ENCODE data around the gene LPAR6.
"Not testable (repeated sequence)": the region's sequence is repeated elsewhere in the genome, so short reads cannot be mapped to it uniquely, and the experiment has no call there.

Gene LPAR6, protein sequence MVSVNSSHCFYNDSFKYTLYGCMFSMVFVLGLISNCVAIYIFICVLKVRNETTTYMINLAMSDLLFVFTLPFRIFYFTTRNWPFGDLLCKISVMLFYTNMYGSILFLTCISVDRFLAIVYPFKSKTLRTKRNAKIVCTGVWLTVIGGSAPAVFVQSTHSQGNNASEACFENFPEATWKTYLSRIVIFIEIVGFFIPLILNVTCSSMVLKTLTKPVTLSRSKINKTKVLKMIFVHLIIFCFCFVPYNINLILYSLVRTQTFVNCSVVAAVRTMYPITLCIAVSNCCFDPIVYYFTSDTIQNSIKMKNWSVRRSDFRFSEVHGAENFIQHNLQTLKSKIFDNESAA

DNA sequence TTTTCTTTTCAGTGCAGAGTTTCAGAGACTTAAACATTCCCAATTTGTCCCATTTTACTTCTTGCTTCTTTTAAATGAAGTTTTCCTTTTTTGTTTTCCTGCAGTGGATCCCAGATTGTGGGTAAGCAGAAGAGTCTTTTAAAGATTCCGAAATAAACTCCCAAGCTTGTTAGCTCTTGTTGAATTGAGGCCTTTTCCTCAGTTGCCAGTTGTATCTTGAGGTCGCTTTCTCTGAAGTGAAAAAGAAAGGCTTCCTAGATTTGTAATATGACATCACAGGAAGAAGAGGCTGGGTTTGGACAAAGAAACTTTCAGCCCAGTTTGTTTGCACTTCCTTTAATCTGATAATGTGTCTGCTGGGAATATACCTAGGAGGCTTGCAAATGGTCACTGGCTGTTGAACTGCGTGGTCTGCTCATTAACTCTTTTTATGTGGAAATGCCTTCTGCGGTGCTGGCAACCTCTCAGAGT, at the start of gene LPAR6:
Gene LPAR6 (minus strand): TSS at position 233 of the 471 bp plus-strand sequence. CDS start 690 bp downstream, outside the sequence.
- DNase-seq (ENCODE audit: low read depth in 2 of 3, low spot score in 1 of 3) = peak in 1 of 3 donors; percentile 12

DNA sequence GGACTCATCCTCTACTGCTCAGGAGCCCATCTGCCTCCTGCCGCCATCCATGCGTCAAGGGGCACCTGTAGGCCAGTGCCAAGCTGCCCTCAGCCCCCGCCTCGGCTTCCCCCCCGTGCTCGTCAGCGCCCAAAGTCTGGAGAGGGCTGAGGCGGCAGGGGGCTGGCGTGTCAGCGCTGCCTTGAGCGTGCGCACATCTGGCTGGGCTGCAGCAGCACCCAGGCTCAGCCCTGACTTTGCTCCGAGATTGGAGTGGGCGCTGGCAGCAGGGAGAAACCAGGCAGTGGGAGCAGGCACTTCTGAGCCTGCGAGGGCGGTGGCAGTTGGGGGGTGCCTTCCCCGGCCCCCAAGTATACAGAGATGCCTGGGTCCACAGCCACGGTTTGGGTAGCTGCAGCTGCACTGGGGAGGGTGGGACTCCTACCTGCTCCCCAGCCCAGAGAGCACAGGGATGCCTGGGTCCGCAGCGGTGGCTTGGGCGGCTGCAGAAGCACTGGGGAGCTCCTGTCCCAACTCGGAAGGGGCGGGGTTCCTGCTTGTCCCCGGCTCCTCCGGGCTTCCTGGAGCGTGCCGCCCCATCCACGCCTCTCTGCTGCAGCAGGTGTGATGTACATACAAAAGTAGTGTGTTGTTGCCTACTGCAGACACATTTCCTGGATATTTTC, 44.8 kb upstream of the LPAR6 start:
- no peak for DNase-seq (ENCODE audit: low read depth in 2 of 3, low spot score in 1 of 3)

DNA sequence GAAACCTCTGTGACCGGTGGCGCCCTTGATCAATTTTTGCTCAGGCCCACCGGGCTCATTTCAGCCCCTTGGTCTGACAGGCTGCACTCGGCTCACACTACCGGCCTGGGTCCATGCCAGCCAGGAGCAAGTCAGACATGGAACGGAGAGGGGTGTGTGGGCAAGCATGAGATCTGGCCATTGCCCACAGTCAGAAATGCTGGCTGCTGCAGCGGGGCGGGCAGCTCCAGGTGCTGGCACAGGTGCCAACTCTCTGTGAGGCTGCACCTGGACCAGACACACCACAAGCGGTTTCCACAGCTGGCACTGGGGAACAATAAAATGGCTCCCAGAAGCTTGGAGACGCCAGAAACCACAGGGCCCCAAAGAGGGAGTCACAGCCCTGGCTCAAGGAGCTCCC, 43.6 kb upstream of the LPAR6 start:
- DNase-seq (ENCODE audit: low read depth in 2 of 3, low spot score in 1 of 3) = no peak

DNA sequence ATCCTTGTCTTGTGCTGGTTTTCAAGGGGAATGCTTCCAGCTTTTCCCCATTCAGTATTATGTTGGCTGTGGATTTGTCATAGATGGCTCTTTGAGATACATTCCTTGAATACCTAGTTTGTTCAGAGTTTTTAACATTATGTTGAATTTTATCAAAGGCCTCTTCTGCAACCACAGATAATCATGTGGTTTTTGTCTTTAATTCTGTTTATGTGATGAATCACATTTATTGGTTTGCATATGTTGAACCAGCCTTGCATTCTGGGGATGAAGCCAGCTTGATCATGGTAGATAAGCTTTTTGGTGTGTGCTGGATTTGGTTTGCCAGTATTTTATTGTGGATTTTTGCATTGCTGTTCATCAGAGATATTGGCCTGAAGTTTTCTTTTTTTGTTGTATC, 38.3 kb upstream of the LPAR6 start:
- DNase-seq (ENCODE audit: low read depth in 2 of 3, low spot score in 1 of 3) = not testable (repeated sequence)

DNA sequence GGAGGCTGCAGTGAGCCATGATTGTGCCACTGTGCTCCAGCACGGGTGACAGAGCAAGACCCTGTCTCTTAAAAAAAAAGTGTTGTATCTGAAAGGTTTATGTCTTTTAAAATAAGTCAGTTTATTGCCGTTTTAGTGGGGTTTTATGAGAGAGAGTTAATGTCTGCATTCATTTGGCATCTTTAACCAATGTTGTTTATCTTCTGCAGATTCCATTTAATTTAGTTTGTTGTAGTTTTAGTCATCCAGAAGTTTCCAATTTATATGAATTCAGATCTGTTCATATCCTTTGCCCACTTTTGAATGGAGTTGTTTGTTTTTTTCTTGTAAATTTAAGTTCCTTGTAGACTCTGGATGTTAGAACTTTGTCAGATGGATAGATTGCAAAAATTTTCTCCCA, 36.7 kb upstream of the LPAR6 start:
- no peak for DNase-seq (ENCODE audit: low read depth in 2 of 3, low spot score in 1 of 3)

DNA sequence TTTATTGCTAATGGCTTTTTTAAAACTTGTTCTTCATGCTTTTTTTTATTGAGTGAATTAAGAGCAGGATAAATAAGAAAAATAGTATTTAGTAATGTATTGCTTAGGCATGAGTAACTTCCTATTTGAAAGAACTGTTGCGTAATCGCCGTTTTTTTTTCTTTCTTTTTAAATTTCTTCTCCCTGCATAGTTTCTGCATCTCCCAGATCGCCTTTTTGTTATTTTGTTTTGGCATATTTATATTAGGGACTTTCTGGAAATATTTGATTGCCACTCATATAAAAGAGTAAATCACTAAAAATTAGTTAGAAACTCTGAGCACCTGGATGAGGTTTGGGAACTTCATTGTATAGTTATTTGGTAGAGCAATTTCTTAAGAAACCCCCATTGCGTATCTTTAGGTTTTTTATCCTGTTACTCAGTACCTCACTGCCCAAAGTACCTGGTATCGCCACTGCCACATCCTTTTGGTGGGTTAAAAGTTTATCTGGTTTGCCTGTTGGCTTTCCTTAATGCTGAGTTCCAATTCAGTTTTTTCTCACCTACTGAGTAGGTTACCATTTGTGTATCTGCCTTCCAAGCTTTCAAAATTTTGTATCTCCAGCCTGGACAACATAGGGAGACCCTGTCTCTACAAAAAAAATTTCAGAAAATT, 36.2 kb upstream of the LPAR6 start:
- DNase-seq (ENCODE audit: low read depth in 2 of 3, low spot score in 1 of 3) = no peak

DNA sequence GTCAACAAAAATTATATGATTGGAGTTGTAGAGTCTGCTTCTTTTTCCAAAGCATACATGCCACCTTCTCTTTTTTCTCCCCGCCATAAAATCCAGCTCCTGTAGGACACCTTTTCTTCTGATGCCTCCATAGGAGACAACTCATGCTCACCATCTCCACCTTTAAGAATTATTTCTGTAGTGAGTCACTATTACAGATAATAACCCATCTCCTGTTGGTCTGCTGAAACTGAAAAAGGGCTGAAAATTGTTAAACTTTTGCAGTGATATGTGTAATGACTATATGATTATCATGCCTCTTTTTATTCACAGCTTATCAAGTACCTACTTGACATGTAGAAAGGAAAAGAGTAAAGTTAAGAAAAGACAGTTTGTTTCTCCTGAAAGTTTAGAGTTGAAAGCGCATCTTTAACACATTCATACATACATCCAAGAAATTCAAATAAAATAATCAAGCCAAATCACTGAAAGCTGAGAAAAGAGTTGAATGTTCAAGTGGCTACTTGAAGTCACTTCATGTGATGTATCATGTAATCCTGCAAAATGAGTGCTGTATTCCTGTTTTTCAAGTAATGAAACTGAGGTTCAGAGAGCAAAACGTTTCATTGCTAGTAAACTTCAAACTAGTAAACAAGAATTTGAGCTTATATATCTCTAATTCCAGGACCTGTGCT, 35.5 kb upstream of the LPAR6 start:
- no peak for DNase-seq (ENCODE audit: low read depth in 2 of 3, low spot score in 1 of 3)

DNA sequence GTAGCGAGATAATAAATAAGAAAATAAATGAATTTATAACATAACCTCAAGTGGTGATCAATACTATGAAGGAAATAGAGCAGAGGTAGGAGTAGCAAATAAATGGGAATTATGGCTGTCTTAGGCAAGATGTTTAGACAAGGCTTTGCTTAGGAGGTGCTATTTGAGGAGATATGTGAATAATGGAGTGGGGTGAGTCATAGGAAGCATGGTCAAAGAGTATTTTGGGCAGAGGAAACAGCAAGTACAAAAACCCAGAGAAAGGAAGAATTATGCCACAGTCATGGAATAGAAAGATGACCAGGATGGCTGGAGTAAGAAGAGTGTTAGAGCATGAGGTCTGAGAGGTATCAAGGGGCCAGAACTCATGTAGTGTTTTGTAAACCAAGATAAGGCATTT, 33.6 kb upstream of the LPAR6 start:
- DNase-seq (ENCODE audit: low read depth in 2 of 3, low spot score in 1 of 3) = no peak

DNA sequence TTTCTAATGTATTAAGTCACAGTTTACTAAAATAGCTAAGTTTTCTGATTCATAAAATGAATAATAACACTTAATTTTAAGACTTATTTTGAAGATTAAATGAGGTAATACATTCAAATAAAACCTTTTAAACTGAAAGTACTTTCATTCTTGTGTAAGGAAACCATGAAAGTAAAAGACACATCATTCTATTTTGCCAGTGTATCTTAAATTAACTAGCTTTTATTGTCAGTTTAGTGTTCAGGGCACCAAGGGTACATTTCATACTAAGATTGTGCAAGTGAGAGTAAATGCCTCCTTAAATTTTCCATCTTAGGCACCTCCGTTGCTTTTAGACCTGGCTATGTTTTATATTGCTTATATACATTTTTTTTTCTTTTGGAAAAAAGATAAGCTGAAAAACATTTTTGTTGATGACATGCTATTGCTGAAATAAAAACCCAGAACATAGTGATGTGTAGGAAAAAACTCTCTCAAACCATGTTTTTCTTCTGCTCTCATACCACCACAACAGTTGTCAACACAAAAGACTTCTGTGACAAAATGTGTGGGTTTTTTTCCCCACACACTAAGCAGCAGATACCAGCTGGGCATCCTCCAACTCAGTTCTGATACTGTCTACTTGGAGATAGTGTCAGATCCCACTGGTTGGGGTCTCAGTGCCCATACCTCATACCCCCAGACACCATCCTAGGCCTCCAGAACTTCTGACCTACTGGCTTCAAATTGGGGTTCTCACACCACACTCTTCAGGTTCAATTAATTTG, 30.7 kb upstream of the LPAR6 start:
- DNase-seq (ENCODE audit: low read depth in 2 of 3, low spot score in 1 of 3) = no peak

DNA sequence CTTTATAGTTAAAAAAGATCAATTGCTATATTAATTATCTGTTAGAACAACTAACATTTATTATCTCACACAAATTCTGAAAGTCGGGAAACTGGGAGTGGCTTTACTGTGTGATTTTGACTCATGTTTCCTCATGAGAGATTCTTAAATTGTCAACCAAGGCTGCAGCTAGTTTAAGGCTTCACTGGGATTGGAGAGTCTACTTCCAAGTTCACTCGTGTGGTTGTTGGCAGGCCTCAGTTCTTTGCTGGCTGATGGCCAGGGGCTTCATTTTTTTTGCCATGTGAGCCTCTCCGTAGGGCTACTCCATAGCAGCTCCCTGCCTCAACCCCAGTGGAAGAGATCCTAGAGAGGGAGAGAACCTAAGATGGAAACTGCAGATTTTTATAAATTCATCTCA, 24.5 kb upstream of the LPAR6 start:
- no peak for DNase-seq (ENCODE audit: low read depth in 2 of 3, low spot score in 1 of 3)

DNA sequence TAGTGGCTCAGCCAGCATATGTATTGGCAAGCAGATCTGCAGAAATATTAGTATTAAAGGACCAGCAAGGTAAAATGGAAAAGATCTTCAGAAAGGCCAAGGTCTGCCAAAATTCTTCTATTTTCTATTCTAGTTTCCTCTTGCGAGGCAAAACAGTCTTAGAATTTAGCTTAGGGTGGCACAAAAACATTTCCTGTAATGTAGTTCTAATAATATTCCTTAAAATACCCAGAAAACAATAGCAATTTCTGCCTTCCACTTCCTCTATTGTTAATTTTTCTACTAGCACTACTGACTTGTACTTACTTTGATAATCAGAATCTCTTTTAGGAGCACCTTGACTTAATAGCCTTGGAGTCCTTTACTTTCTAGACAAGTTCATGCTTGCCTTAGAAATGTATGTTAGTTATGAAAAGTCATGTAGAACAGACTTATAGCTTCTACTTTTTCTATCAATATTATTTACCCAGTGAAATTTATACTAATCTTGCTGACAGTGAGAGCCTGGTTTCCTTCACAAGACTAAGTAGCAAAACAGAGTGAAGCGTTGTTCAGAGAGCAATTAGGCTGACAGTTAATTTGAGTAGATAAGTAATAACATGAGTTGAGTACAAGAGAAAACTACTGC, 23.9 kb upstream of the LPAR6 start:
- no peak for DNase-seq (ENCODE audit: low read depth in 2 of 3, low spot score in 1 of 3)

DNA sequence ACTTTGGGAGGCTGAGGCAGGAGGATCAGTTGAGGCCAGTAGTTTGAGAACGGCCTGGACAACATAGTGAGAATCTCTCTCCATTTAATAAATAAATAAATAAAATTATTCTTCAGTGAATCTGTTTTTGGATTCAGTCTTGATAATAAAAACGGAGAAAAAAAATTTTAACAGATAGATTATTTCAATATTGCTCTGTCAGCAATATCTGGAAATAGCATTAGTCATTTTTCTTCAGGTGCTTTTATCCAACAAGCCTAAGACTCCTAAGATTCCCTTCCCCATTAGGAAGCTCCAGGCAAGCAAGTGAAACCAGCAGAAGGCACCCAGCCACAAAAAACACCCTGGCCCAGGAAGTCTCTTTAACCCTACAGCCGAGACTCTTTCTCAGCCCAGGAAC, 21.3 kb upstream of the LPAR6 start:
- no peak for DNase-seq (ENCODE audit: low read depth in 2 of 3, low spot score in 1 of 3)

DNA sequence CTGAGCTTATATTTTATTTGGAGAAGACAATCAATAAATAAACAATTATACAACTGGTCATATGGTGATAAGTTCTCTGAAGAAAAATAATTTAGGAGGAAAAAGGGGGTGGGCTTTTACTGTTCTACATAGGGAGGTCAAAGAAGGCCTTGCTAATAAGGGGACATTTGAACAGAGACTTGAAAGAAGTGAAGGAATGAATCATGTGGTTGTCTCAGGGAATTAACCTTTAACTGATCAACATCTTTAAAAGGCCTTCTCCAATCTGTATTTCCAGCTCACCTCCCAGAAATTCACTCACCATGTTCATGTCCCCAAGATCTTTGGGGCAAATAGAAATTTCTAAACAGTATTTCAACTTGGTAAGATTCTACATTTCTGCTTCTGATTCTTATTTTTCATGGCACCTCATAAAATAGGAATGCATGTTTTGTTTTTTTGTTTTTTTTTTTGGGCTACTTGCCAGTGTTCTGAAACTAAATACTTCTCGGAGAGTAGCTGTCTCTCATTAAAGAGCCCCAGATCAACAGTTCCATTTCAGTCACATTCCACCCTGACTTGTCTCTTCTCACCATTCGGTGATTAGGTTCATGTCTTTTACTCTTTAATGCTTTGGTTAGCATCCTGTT, 19.2 kb upstream of the LPAR6 start:
- no peak for DNase-seq (ENCODE audit: low read depth in 2 of 3, low spot score in 1 of 3)

DNA sequence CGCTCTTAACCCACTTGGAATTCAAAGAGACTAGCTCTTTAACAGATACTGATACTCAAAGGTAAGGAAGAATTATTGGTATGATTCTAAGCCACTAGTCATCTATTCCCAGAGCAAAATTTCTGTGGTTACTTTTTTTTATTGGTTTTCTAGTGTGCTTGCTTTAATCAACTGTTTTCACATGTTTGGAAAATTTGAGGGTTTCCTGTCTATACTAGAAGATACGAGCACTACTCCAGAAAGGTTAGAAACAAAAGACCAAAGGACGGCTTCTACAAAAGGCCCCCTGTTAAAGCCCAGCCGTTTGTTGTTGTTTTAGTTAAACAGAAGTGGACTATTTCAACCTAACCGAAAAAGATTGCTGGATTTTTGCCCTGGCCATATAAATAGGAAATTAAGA, 18.5 kb upstream of the LPAR6 start:
- no peak for DNase-seq (ENCODE audit: low read depth in 2 of 3, low spot score in 1 of 3)

DNA sequence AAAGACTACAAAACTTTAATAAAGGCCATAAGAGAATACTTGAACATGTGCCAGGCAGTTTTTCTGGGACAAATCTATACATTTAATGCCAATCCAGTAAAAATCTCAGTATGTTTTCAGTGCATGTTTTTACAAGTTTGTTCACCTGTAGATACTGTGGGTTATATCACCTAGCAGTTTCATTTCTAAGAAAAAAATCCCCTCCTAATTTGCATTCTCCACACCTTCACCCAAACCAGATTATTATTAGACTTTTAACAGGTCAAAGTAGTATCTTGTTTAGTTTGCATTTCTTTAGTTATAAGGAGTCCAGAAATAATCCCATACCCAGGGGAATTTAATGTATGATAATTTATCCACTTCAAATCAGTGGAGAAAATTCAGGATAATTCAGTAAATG, 17.0 kb upstream of the LPAR6 start:
- no peak for DNase-seq (ENCODE audit: low read depth in 2 of 3, low spot score in 1 of 3)

DNA sequence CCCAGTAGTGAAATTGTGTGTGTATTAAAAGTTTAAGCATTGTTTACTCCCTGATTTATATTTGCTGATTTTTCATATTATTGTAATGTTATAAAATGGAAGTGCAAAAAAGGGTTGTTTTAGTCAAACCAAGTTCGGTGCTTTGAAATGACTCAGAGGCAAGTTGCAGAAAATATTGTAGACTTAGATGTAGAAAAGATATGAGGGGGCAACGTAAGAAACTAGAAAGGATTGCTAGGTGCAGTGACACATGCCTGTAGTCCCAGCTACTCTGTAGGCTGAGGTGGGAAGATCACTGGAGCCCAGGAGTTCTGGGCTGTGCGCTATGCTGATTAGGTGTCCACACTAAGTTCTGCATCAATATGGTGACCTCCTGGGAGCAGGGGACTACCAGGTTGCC, 16.1 kb upstream of the LPAR6 start:
- DNase-seq (ENCODE audit: low read depth in 2 of 3, low spot score in 1 of 3) = no peak

DNA sequence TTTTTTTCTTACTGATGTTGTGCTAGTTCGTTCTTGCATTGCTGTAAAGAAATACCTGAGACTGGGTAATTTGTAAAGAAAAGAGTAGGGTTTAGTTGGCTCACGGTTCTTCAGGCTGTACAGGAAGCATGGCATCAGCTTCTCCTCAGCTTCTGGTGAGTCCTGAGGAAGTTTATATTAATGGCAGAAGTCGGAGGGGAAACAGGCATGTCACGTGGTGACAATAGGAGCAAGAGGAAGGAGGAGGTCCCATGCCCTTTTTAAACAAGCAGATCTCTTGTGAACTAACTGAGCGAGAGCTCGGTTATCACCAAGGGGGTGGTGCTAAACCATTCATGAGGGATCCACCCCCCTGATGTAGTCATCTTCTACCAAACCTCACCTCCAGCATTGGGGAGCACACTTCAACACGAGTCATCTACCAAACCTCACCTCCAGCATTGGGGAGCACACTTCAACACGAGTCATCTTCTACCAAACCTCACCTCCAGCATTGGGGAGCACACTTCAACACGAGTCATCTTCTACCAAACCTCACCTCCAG, 13.9 kb upstream of the LPAR6 start:
- DNase-seq (ENCODE audit: low read depth in 2 of 3, low spot score in 1 of 3) = not testable (repeated sequence)

DNA sequence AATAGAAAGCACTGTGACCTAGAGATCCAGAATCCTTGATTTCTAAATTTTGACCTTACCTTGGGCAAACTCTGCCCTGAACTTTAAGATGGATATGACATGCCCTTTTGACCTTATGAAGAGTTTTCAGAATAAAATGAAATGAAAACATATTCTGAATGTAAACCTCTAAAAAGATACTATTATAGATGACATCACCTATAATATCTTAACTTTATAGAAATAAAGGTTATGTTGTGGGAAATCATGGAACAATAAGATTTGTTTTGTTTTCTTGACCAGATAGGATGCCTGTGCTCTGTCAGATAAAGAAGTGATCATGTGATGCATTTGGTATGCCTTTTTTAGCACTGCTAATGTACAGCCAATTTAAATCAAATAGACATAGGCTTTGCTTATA, 13.1 kb upstream of the LPAR6 start:
- DNase-seq (ENCODE audit: low read depth in 2 of 3, low spot score in 1 of 3) = no peak

DNA sequence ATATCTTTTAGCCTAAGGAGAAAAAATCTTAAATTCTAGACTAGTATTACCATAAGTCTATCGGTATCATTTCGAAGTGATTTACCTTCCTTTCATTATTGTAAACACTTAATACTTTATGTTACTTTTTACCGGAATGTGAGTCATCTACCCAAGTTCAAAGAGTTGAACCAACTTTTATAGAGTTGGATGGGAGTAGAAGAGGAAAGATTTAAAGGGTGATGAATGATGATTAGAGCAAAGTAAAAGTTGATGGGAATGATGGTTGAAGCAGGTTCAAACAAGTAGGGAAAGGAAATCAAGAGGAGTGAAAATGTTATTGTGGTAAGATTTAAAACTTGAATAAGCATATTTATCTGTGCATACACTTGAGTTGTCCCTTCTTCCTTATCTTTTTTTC, 11.3 kb upstream of the LPAR6 start:
- DNase-seq (ENCODE audit: low read depth in 2 of 3, low spot score in 1 of 3) = no peak

DNA sequence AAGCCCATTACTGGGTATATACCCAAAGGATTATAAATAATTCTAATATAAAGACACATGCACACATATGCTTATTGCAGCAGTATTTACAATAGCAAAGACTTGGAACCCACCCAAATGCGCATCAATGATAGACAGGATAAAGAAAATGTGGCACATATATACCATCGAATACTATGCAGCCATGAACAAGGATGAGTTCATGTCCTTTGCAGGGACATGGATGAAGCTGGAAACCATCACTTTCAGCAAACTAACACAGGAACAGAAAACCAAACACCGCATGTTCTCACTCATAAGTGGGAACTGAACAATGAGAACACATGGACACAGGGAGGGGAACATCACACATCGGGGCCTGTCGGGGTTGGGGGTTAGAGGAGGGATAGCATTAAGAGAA, 9.1 kb upstream of the LPAR6 start:
- DNase-seq (ENCODE audit: low read depth in 2 of 3, low spot score in 1 of 3) = not testable (repeated sequence)
